ENCODE measurements around the gene SANBR.

Gene SANBR

DNA sequence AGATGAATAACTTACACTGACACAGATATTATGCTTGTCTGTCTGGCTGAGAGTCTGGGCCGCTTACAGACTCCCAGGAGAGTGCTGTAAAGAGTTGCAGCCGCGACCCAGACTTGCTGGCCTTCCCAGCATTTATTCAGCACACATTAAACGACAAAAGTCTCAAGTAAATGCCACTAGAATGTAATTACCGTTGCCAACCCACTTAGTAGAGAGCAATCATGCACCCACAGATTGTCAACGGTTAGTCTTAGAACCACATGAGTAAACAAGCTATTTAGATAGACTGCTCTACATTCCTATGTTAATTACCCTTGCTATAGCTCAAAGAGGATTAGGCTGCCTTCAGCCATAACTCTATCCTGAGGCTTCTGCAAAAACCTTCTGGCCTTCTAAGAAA lies 48.5 kb downstream of the SANBR start:
- H3K27me3 ChIP-seq (ENCODE audit: control insufficient read depth, low read length), result no peaks in the 10 kb centered on the region
- H4K20me1 ChIP-seq (ENCODE audit: control insufficient read depth, insufficient read depth, low read depth, low read length), result no peaks in the 10 kb centered on the region
- no peaks in the 10 kb centered on the region for H3K9me2 ChIP-seq (replicated peaks; ENCODE audit: control insufficient read depth, low read length)
- no peaks in the 10 kb centered on the region for H3K36me3 ChIP-seq (ENCODE audit: control insufficient read depth, low read length)
- no peak overlapping the region for H3K27ac ChIP-seq (ENCODE audit: low read depth, low read length)
- H3K4me2 ChIP-seq (ENCODE audit: low read length), result no peak overlapping the region
- no peaks in the 10 kb centered on the region for H3F3A ChIP-seq (ENCODE audit: control insufficient read depth, insufficient read depth)
- no peaks in the 10 kb centered on the region for H3K79me2 ChIP-seq (ENCODE audit: control insufficient read depth, low read length)
- H3K4me1 ChIP-seq (ENCODE audit: control insufficient read depth, low read length), result peaks cover 5% of the 10 kb centered on the region
- no peaks in the 10 kb centered on the region for H3K9me3 ChIP-seq (ENCODE audit: control insufficient read depth, insufficient read depth, low read length)
- TF ChIP-seq EZH2phosphoT487 (IDR thresholded peaks at IDR 0.05; ENCODE audit: borderline replicate concordance, low read length), result no peak
- TF ChIP-seq, protein P1, sequence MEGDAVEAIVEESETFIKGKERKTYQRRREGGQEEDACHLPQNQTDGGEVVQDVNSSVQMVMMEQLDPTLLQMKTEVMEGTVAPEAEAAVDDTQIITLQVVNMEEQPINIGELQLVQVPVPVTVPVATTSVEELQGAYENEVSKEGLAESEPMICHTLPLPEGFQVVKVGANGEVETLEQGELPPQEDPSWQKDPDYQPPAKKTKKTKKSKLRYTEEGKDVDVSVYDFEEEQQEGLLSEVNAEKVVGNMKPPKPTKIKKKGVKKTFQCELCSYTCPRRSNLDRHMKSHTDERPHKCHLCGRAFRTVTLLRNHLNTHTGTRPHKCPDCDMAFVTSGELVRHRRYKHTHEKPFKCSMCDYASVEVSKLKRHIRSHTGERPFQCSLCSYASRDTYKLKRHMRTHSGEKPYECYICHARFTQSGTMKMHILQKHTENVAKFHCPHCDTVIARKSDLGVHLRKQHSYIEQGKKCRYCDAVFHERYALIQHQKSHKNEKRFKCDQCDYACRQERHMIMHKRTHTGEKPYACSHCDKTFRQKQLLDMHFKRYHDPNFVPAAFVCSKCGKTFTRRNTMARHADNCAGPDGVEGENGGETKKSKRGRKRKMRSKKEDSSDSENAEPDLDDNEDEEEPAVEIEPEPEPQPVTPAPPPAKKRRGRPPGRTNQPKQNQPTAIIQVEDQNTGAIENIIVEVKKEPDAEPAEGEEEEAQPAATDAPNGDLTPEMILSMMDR (IDR thresholded peaks at IDR 0.05; ENCODE audit: low read depth, low read length, poor library complexity, severe bottlenecking), result no peak
- H3K4me3 ChIP-seq (ENCODE audit: low read length), result no peak overlapping the region
